Liver (tissue), 9 donors: ENCODE data around the gene DAGLA. TPM values are rescaled to one million over a fixed set of nuclear protein-coding genes. Genes with fewer than 3 reads are reported as not detected.

Experiments used
- DNase-seq: peaks from one replicate; pipeline ENCODE4 v3.0.0-alpha.2; 2017; ENCODE audit warnings: low spot score
- H3K27ac ChIP-seq, 2 donors: one replicate each; pipeline ENCODE4 v1.7.0; 2013; ENCODE audit warnings: inconsistent platforms in 2 of 2, low read length in 2 of 2, control low read depth in 1 of 2, low read depth in 1 of 2, mild to moderate bottlenecking in 1 of 2
- H3K27me3 ChIP-seq, 4 donors: one replicate each; pipeline versions ENCODE4 v1.6.1 to v1.7.0; 2013; ENCODE audit warnings: low read length in 3 of 4, inconsistent platforms in 1 of 4, mild to moderate bottlenecking in 1 of 4, moderate library complexity in 1 of 4; ENCODE audit not compliant: control insufficient read depth in 4 of 4, insufficient read depth in 4 of 4
- H3K36me3 ChIP-seq, 4 donors: one replicate each; pipeline versions ENCODE4 v1.6.1 to v1.7.0; 2013; ENCODE audit warnings: low read length in 3 of 4, mild to moderate bottlenecking in 3 of 4, low read depth in 1 of 4, moderate library complexity in 1 of 4; ENCODE audit not compliant: control insufficient read depth in 4 of 4, insufficient read depth in 3 of 4
- H3K4me1 ChIP-seq, 4 donors: one replicate each; pipeline versions ENCODE4 v1.6.1 to v1.7.0; 2013; ENCODE audit warnings: low read length in 3 of 4, mild to moderate bottlenecking in 3 of 4, moderate library complexity in 1 of 4; ENCODE audit not compliant: control insufficient read depth in 4 of 4, insufficient read depth in 4 of 4
- H3K4me3 ChIP-seq, 3 donors: one replicate each; pipeline versions ENCODE4 v1.6.1 to v1.7.0; 2013; ENCODE audit warnings: low read length in 3 of 3, control low read depth in 1 of 3, low read depth in 1 of 3, mild to moderate bottlenecking in 1 of 3
- H3K9ac ChIP-seq, 2 donors: one replicate each; pipeline ENCODE4 v1.7.0; 2013; ENCODE audit warnings: low read length in 2 of 2, mild to moderate bottlenecking in 2 of 2, moderate library complexity in 2 of 2, control low read depth in 1 of 2, low read depth in 1 of 2
- H3K9me3 ChIP-seq, 4 donors: one replicate each; pipeline versions ENCODE4 v1.6.1 to v1.7.0; 2013; ENCODE audit warnings: low read length in 3 of 4; ENCODE audit not compliant: control insufficient read depth in 4 of 4
- CTCF ChIP-seq: fragments of 150-350 bp; IDR thresholded peaks from 2 replicates; pipeline ENCODE4 v1.5.1; 2017; ENCODE audit warnings: improper control_type of control experiment, low read depth, low read length; ENCODE audit not compliant: missing input control
- FOXA1 ChIP-seq: IDR thresholded peaks from 2 replicates; pipeline ENCODE4 v1.6.1; 2016; ENCODE audit warnings: antibody characterized with exemption
- FOXA2 ChIP-seq: IDR thresholded peaks from 2 replicates; pipeline ENCODE4 v1.6.1; 2016; ENCODE audit warnings: antibody characterized with exemption
- GABPA ChIP-seq, 2 donors: IDR thresholded peaks in 1 of 2; conservative IDR thresholded peaks in 1 of 2; 2 replicates each; pipeline ENCODE4 v1.6.1; 2016; ENCODE audit warnings: antibody characterized with exemption in 2 of 2, mild to moderate bottlenecking in 1 of 2, moderate library complexity in 1 of 2
- HNF4A ChIP-seq, 2 donors: conservative IDR thresholded peaks; 2 replicates each; pipeline ENCODE4 v1.6.1; 2016; ENCODE audit warnings: antibody characterized with exemption in 2 of 2, mild to moderate bottlenecking in 2 of 2
- HNF4G ChIP-seq: IDR thresholded peaks from 2 replicates; pipeline ENCODE4 v1.6.1; 2016; ENCODE audit warnings: antibody characterized with exemption
- JUND ChIP-seq, 2 donors: IDR thresholded peaks; 2 replicates each; pipeline ENCODE4 v1.6.1; 2016; ENCODE audit warnings: antibody characterized with exemption in 2 of 2
- MAX ChIP-seq: IDR thresholded peaks from 2 replicates; pipeline ENCODE4 v1.6.1; 2016; ENCODE audit warnings: antibody characterized with exemption
- RAD21 ChIP-seq, 2 donors: IDR thresholded peaks; 2 replicates each; pipeline ENCODE4 v1.6.1; 2016; ENCODE audit warnings: antibody characterized with exemption in 2 of 2, mild to moderate bottlenecking in 2 of 2
- REST ChIP-seq: IDR thresholded peaks from 2 replicates; pipeline ENCODE4 v1.6.1; 2016; ENCODE audit warnings: antibody characterized with exemption, mild to moderate bottlenecking
- SP1 ChIP-seq: IDR thresholded peaks from 2 replicates; pipeline ENCODE4 v1.6.1; 2018; ENCODE audit warnings: antibody characterized with exemption, mild to moderate bottlenecking
- YY1 ChIP-seq: IDR thresholded peaks from 2 replicates; pipeline ENCODE4 v1.6.1; 2016; ENCODE audit warnings: antibody characterized with exemption, mild to moderate bottlenecking
- ZBTB33 ChIP-seq: IDR thresholded peaks from 2 replicates; pipeline ENCODE4 v1.6.1; 2016; ENCODE audit warnings: antibody characterized with exemption
- WGBS: extraction: QIAGEN DNeasy Blood & Tissue Kit; methylation state at CpG from one replicate; pipeline ENCODE4 v1.1.7; 2013; 5-methylcytosine and 5-hydroxymethylcytosine counted together
- polyA plus RNA-seq, 2 donors: library from polyadenylated mRNA; stranded (reverse) in 1 of 2; unstranded in 1 of 2; fragments of 200-250 nt in 1 of 2; fragments of >200 nt in 1 of 2; fragmentation: Nextera tagmentation in 1 of 2; extraction: Ambion mirVana in 1 of 2; gene quantifications; one replicate each; pipeline versions ENCODE4 v1.2.1 to v1.2.3, GENCODE V29; 2013 to 2015
- total RNA-seq, 2 donors: library from RNA; depleted of rRNA; stranded (reverse); fragments of >200 nt; gene quantifications; one replicate each; pipeline ENCODE4 v1.2.3, GENCODE V29; 2014
- donor health status: healthy.
- donor health status: healthy.
- donor health status: healthy.
- donor health status: healthy.
- donor health status: healthy.

DAGLA gene
- total and polyA plus RNA-seq, 4 donors = 0.13 to 0.84 (median 0.60) TPM

- Histone ChIP-seq H3K27me3 (no peaks in the 10 kb centered on the region), H3K27ac (no peak overlapping the region), H3K9me3 (no peaks in the 10 kb centered on the region), H3K4me1 (no peaks in the 10 kb centered on the region), H3K4me3 (no peak overlapping the region), H3K36me3 (no peaks in the 10 kb centered on the region), H3K9ac (no peak overlapping the region)
- no peak for DNase-seq
- TF ChIP-seq FOXA2 (no peak), CTCF (no peak), YY1 (no peak), HNF4A (conservative IDR thresholded peaks at IDR 0.05) (no peak), REST (no peak), GABPA (IDR thresholded peaks at IDR 0.05 in 1 of 2, conservative IDR thresholded peaks at IDR 0.05 in 1 of 2) (no peak), FOXA1 (no peak), HNF4G (no peak), JUND (IDR thresholded peaks at IDR 0.05) (no peak)
- 62% methylated on average over 9 of the region's 9 CpGs for WGBS
Observed at GRCh38 chr11:61718046-61718531, 37.9 kb downstream of the DAGLA start.

GRCh38 chr11:61718621-61719302, 38.6 kb downstream of the DAGLA start:
- Histone ChIP-seq H3K9me3 (no peaks in the 10 kb centered on the region), H3K36me3 (no peaks in the 10 kb centered on the region), H3K27ac (no peak overlapping the region), H3K9ac (no peak overlapping the region), H3K27me3 (no peaks in the 10 kb centered on the region), H3K4me1 (no peaks in the 10 kb centered on the region), H3K4me3 (peak overlapping the region in 1 of 3 donors; percentile 6)
- WGBS = 68% methylated on average over 21 of the region's 21 CpGs
- TF ChIP-seq JUND (IDR thresholded peaks at IDR 0.05) = no peak
- TF ChIP-seq CTCF = no peak
- no peak for TF ChIP-seq ZBTB33
- no peak for TF ChIP-seq REST
- no peak for TF ChIP-seq MAX
- no peak for TF ChIP-seq HNF4G
- no peak for TF ChIP-seq FOXA1
- TF ChIP-seq GABPA (IDR thresholded peaks at IDR 0.05 in 1 of 2, conservative IDR thresholded peaks at IDR 0.05 in 1 of 2) = no peak
- no peak for TF ChIP-seq FOXA2
- no peak for TF ChIP-seq RAD21 (IDR thresholded peaks at IDR 0.05)
- TF ChIP-seq SP1 = no peak
- no peak for DNase-seq
